Bronchial epithelial cell (primary cell): Measurements from ENCODE around the gene ATP1A4. TPM values are rescaled to one million over a fixed set of nuclear protein-coding genes. Genes with fewer than 3 reads are reported as not detected.

ENCODE experiments used
- total RNA-seq: library from RNA; depleted of rRNA; stranded (reverse); fragments of >200 nt; gene quantifications from 2 replicates; pipeline ENCODE4 v1.2.1, GENCODE V29; 2014

The ATP1A4 gene
- total RNA-seq, 1 donor from 2014 or later = not detected

Other genes with a start within 250 kb of the ATP1A4 start
- gene TAGLN2, start 226.1 kb upstream of the ATP1A4 start, total RNA-seq = 265 and 283 TPM in 2 replicates
- gene IGSF9, start 206.0 kb upstream of the ATP1A4 start, total RNA-seq = 6.3 and 16.8 TPM in 2 replicates
- gene SLAMF9, start 197.4 kb upstream of the ATP1A4 start, total RNA-seq = 10.0 and 16.6 TPM in 2 replicates
- gene PIGM, start 119.6 kb upstream of the ATP1A4 start, total RNA-seq = 1.9 and 2.1 TPM in 2 replicates
- gene KCNJ10, start 81.4 kb upstream of the ATP1A4 start, total RNA-seq = not detected in 2 replicates
- under 0.01 and 0.13 TPM in 2 replicates for gene KCNJ9, start 70.1 kb upstream of the ATP1A4 start, total RNA-seq
- gene IGSF8, start 53.0 kb upstream of the ATP1A4 start, total RNA-seq = 42.6 and 57.0 TPM in 2 replicates
- not detected in 2 replicates for gene ATP1A2, start 35.8 kb upstream of the ATP1A4 start, total RNA-seq
- not detected in 2 replicates for gene CASQ1, start 39.0 kb downstream of the ATP1A4 start, total RNA-seq
- 38.3 and 44.5 TPM in 2 replicates for gene PEA15, start 53.8 kb downstream of the ATP1A4 start, total RNA-seq
- gene DCAF8, start 110.9 kb downstream of the ATP1A4 start, total RNA-seq = 57.4 and 76.0 TPM in 2 replicates
- gene PEX19, start 133.5 kb downstream of the ATP1A4 start, total RNA-seq = 32.4 and 41.0 TPM in 2 replicates
- 134 and 136 TPM in 2 replicates for gene COPA, start 191.6 kb downstream of the ATP1A4 start, total RNA-seq
- gene NCSTN, start 191.8 kb downstream of the ATP1A4 start, total RNA-seq = 27.9 and 36.7 TPM in 2 replicates
- gene NHLH1, start 215.5 kb downstream of the ATP1A4 start, total RNA-seq = not detected in 2 replicates
- gene VANGL2, start 249.0 kb downstream of the ATP1A4 start, total RNA-seq = 1.6 and 2.3 TPM in 2 replicates